Measurements from ENCODE around the gene SNAI3. TPM values are rescaled to one million over a fixed set of nuclear protein-coding genes. Genes with fewer than 3 reads are reported as not detected.

SNAI3 gene
- total and polyA plus RNA-seq, 2 of the 4 experiments (the other 2 are of a cell fraction), result 0.21 TPM; not detected in 1

DNA sequence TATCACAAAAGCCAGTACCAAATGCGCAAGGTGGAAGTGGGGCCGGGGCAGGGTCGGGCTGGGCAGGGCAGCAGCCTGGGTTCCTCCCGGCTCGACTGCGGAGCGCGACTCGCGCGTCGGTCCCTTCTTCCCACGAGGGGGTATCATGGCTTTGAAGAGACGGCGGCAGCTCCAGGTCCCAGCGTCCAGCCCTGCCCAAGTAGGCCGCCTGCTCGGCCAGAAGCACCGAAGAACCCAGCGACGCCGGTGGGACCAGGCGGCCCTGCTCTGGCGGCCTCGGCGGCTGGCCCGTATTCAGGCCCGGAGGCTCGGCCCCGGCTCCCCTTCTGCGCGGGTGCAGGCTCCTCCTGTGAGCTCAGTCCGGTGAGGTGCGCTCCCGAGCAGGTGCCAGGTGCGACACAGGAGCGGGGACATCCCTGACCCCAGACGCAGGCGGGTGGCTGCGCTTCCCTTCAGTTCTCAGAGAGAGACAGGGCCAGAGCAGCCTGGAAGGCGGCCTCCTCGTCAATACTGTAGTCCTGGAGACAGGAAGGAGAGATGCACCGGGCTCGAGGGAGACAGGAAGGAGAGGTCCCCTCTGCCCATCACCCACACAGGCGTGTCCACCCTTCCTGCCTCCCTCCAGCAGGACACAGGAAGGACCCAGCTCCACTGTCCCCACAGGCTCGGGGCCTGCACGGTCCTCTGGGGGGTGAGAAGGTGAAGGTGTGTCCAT is 11.0 kb upstream of the SNAI3 start:
- H2BK5ac ChIP-seq (ENCODE audit: low read depth, low read length, poor library complexity, severe bottlenecking), result no peak overlapping the region
- WGBS, 2 experiments (ENCODE audit: extremely low coverage in 2 of 2, insufficient read length in 1 of 2), result 95% methylated on average over 27 of the region's 47 CpGs; no CpG with 5 or more reads in 1 of the 2 experiments
- H3K9ac ChIP-seq (ENCODE audit: low read depth, low read length), result no peak overlapping the region

More for the DNA sequence above, 11.0 kb upstream of the SNAI3 start:
- no peak for TF ChIP-seq RFX5 (IDR thresholded peaks at IDR 0.05; ENCODE audit: low read depth, low read length)
- no peak for TF ChIP-seq FOS (IDR thresholded peaks at IDR 0.05; ENCODE audit: low read depth, low read length)
- no peak for TF ChIP-seq BHLHE40 (IDR thresholded peaks at IDR 0.05; ENCODE audit: low read depth, low read length)
- TF ChIP-seq NFE2L2 (IDR thresholded peaks at IDR 0.05; ENCODE audit: low read depth, low read length), result no peak
- TF ChIP-seq, protein P1, sequence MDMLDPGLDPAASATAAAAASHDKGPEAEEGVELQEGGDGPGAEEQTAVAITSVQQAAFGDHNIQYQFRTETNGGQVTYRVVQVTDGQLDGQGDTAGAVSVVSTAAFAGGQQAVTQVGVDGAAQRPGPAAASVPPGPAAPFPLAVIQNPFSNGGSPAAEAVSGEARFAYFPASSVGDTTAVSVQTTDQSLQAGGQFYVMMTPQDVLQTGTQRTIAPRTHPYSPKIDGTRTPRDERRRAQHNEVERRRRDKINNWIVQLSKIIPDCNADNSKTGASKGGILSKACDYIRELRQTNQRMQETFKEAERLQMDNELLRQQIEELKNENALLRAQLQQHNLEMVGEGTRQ (IDR thresholded peaks at IDR 0.05; ENCODE audit: low read depth, low read length), result no peak
- no peak for TF ChIP-seq MAZ (IDR thresholded peaks at IDR 0.05; ENCODE audit: borderline replicate concordance, low read depth, low read length)
- no peak for TF ChIP-seq RAD21 (IDR thresholded peaks at IDR 0.05; ENCODE audit: low read length)
- no peak for TF ChIP-seq CHD1 (IDR thresholded peaks at IDR 0.05; ENCODE audit: low read depth, low read length)
- TF ChIP-seq POLR2A (IDR thresholded peaks at IDR 0.05; ENCODE audit: low read depth, low read length), result no peak
- no peak for TF ChIP-seq SMC3 (IDR thresholded peaks at IDR 0.05; ENCODE audit: low read depth, low read length)
- Histone ChIP-seq H3K4me3 (ENCODE audit: insufficient read depth, low read depth, low read length) (no peak overlapping the region), H2BK20ac (ENCODE audit: low read depth, low read length) (no peak overlapping the region), H3K18ac (ENCODE audit: low read depth, low read length) (no peak overlapping the region), H3K14ac (replicated peaks; ENCODE audit: low read depth, low read length) (no peak overlapping the region), H3K27me3 (ENCODE audit: control insufficient read depth, insufficient read depth, low read length) (no peaks in the 10 kb centered on the region; the same call in 1 of the 2 replicates), H4K8ac (ENCODE audit: low read depth in 2 of 2, low read length in 2 of 2) (no peak overlapping the region), H2AFZ (replicated peaks; ENCODE audit: low read length, poor library complexity) (no peak overlapping the region), H3K9me1 (ENCODE audit: insufficient read depth, low read length) (no peaks in the 10 kb centered on the region; the same call in none of the 2 replicates), H3K4me1 (ENCODE audit: control insufficient read depth, insufficient read depth, low read length) (peaks cover 8% of the 10 kb centered on the region), H3K23ac (ENCODE audit: low read depth, low read length) (no peak overlapping the region), H3K4me2 (ENCODE audit: low read depth, low read length) (no peak overlapping the region), H3K4ac (ENCODE audit: low read depth, low read length) (no peak overlapping the region), H3K36me3 (ENCODE audit: control insufficient read depth, insufficient read depth, low read length) (peaks cover 33% of the 10 kb centered on the region), H2BK120ac (ENCODE audit: low read depth, low read length) (no peak overlapping the region), H3K27ac (ENCODE audit: insufficient read depth, low read length) (no peak overlapping the region), H3K9me3 (ENCODE audit: control insufficient read depth, insufficient read depth, low read length) (no peaks in the 10 kb centered on the region), H3K56ac (ENCODE audit: extremely low read depth, insufficient read depth, low read length) (no peak overlapping the region), H2AK9ac (replicated peaks; ENCODE audit: low read depth, low read length, poor library complexity) (no peak overlapping the region), H4K5ac (ENCODE audit: low read depth, low read length) (no peak overlapping the region), H2BK15ac (ENCODE audit: low read depth, low read length) (no peak overlapping the region), H2AK5ac (ENCODE audit: low read depth, low read length) (no peak overlapping the region), H3K79me1 (ENCODE audit: low read depth in 1 of 2, low read length in 2 of 2) (peaks cover 0 to 27% of the 10 kb centered on the region in 2 experiments; a peak in 2 of 4 replicates), H4K91ac (ENCODE audit: insufficient read depth, low read depth, low read length) (no peak overlapping the region), H4K20me1 (ENCODE audit: insufficient read depth, low read length) (no peaks in the 10 kb centered on the region; the same call in 1 of the 2 replicates)
- ChIA-PET CTCF (interaction anchor here (0.6 kb wide), 1 partner anchor 69 kb away, joined by 4 read pairs; no protein-coding TSS in a partner anchor), POLR2A (ENCODE audit: unreplicated experiment) (no interaction called here)
- BruUV-seq (replicated peaks), result TSS peak; percentile 30
- intact Hi-C loops (cut with micrococcal nuclease), result no loop called here
- ATAC-seq (ENCODE audit: low read depth) (no peak), DNase-seq (no peak)
- in situ Hi-C loops (cut with MboI; ENCODE audit: low sequenced_read_pairs), result no loop called here
- dilution Hi-C loops (cut with HindIII; ENCODE audit: low sequenced_read_pairs, unreplicated experiment), result no loop called here

Data from IMR-90 (cell line).